HepG2 (cell line): ENCODE results near the gene TMEM107. TPM values are rescaled to one million over a fixed set of nuclear protein-coding genes. Genes with fewer than 3 reads are reported as not detected.

Experiments
- ETV5 ChIP-seq: IDR thresholded peaks from 2 replicates; pipeline ENCODE4 v1.6.1; 2018; ENCODE audit warnings: missing biosample characterization, missing genetic modification reagents, inconsistent platforms, borderline replicate concordance
- EZH2 ChIP-seq: conservative IDR thresholded peaks from 2 replicates; pipeline ENCODE4 v1.6.1; 2012; ENCODE audit warnings: mild to moderate bottlenecking, low read depth, low read length, moderate library complexity
- FLYWCH1 ChIP-seq: sonication (generic); formaldehyde crosslinking; IDR thresholded peaks from 2 replicates; pipeline ENCODE4 v1.8.1; 2023; ENCODE audit warnings: mild to moderate bottlenecking, missing genetic modification reagents
- FUBP1 ChIP-seq: sonication (generic); formaldehyde crosslinking; IDR thresholded peaks from 2 replicates; pipeline ENCODE4 v1.5.1; 2020; ENCODE audit warnings: missing genetic modification reagents, mild to moderate bottlenecking, borderline replicate concordance
- KAT7 ChIP-seq: IDR thresholded peaks from 2 replicates; pipeline ENCODE4 v1.6.1; 2018; ENCODE audit warnings: borderline replicate concordance, missing compliant biosample characterization
- MBD4 ChIP-seq: IDR thresholded peaks from 2 replicates; pipeline ENCODE4 v1.6.1; 2012; ENCODE audit warnings: low read length, inconsistent platforms, borderline replicate concordance
- MTF1 ChIP-seq: sonication (generic); formaldehyde crosslinking; IDR thresholded peaks from 2 replicates; pipeline ENCODE4 v1.5.0; 2020; ENCODE audit warnings: missing genetic modification reagents
- MYC ChIP-seq: sonication (generic); formaldehyde crosslinking; IDR thresholded peaks from 2 replicates; pipeline ENCODE4 v1.9.0; 2021; ENCODE audit warnings: missing genetic modification reagents, borderline replicate concordance
- NAIF1 ChIP-seq: sonication (generic); formaldehyde crosslinking; IDR thresholded peaks from 2 replicates; pipeline ENCODE4 v1.5.0; 2020; ENCODE audit warnings: mild to moderate bottlenecking, missing genetic modification reagents, borderline replicate concordance
- NR2C2 ChIP-seq: sonication (generic); formaldehyde crosslinking; IDR thresholded peaks from 2 replicates; pipeline ENCODE4 v1.4.0; 2020; ENCODE audit warnings: missing genetic modification reagents, mild to moderate bottlenecking, moderate library complexity, borderline replicate concordance
- RAD21 ChIP-seq: fragments of 450-650 bp; formaldehyde crosslinking; IDR thresholded peaks from 2 replicates; pipeline ENCODE4 v1.5.0; 2020; ENCODE audit warnings: mild to moderate bottlenecking
- RFX5 ChIP-seq: IDR thresholded peaks from 2 replicates; pipeline ENCODE4 v1.6.1; 2011; ENCODE audit warnings: low read depth, low read length, improper control_type of control experiment
- SNAPC5 ChIP-seq: sonication (generic); formaldehyde crosslinking; IDR thresholded peaks from 2 replicates; pipeline ENCODE4 v1.8.1; 2023; ENCODE audit warnings: mild to moderate bottlenecking, missing genetic modification reagents, borderline replicate concordance
- SP4 ChIP-seq: sonication (generic); formaldehyde crosslinking; IDR thresholded peaks from 2 replicates; pipeline ENCODE4 v1.8.1; 2023; ENCODE audit warnings: mild to moderate bottlenecking, missing genetic modification reagents
- ZKSCAN5 ChIP-seq: sonication (generic); formaldehyde crosslinking; IDR thresholded peaks from 2 replicates; pipeline ENCODE4 v1.5.1; 2020; ENCODE audit warnings: mild to moderate bottlenecking, missing genetic modification reagents
- ZNF24 ChIP-seq: fragments of 450-650 bp; IDR thresholded peaks from 2 replicates; pipeline ENCODE4 v1.6.1; 2017; ENCODE audit warnings: antibody characterized with exemption, mild to moderate bottlenecking
- ZNF317 ChIP-seq: sonication (generic); formaldehyde crosslinking; IDR thresholded peaks from 2 replicates; pipeline ENCODE4 v1.5.0; 2020; ENCODE audit warnings: mild to moderate bottlenecking, missing genetic modification reagents
- ZNF33B ChIP-seq: sonication (generic); formaldehyde crosslinking; IDR thresholded peaks from 2 replicates; pipeline ENCODE4 v1.5.1; 2020; ENCODE audit warnings: mild to moderate bottlenecking, missing genetic modification reagents
- ZNF460 ChIP-seq: sonication (generic); formaldehyde crosslinking; IDR thresholded peaks from 2 replicates; pipeline ENCODE4 v1.5.1; 2020; ENCODE audit warnings: missing genetic modification reagents, mild to moderate bottlenecking, borderline replicate concordance
- polyA plus RNA-seq, 8 experiments: library from polyadenylated mRNA; depleted of rRNA in 3 of 8; stranded (reverse) in 7 of 8; unstranded in 1 of 8; fragments of >200 nt; fragmentation: Illumina TruSeq in 4 of 8; extraction: Trizol in 4 of 8; gene quantifications; 2 replicates each; pipeline versions ENCODE4 v1.2.1 to v1.2.3, GENCODE V29; 2011 to 2016; ENCODE audit warnings: low read depth in 4 of 8, missing spikeins in 1 of 8, mixed read lengths in 1 of 8; ENCODE audit not compliant: insufficient read depth in 1 of 8
- total RNA-seq, 5 experiments: library from RNA; depleted of rRNA; stranded (reverse); fragments of >200 nt; fragmentation: Illumina TruSeq; extraction: Trizol; gene quantifications; 2 replicates each; pipeline ENCODE4 v1.2.3, GENCODE V29; 2016; ENCODE audit warnings: low read depth in 1 of 5
- TF ChIP-seq, protein P1 (sequence below): sonication (generic); formaldehyde crosslinking; conservative IDR thresholded peaks from 2 replicates; pipeline ENCODE4 v1.4.0; 2020; ENCODE audit warnings: mild to moderate bottlenecking, missing genetic modification reagents, moderate library complexity
- TF ChIP-seq, protein P2 (sequence below): sonication (generic); formaldehyde crosslinking; IDR thresholded peaks from 2 replicates; pipeline ENCODE4 v1.5.0; 2020; ENCODE audit warnings: mild to moderate bottlenecking, missing genetic modification reagents, borderline replicate concordance

TMEM107 gene
- total and polyA plus RNA-seq, 2 of the 13 experiments (the other 11 are each of a cell fraction or from before 2014, with no cell fraction given) = 7.2 to 15.3 TPM

DNA sequence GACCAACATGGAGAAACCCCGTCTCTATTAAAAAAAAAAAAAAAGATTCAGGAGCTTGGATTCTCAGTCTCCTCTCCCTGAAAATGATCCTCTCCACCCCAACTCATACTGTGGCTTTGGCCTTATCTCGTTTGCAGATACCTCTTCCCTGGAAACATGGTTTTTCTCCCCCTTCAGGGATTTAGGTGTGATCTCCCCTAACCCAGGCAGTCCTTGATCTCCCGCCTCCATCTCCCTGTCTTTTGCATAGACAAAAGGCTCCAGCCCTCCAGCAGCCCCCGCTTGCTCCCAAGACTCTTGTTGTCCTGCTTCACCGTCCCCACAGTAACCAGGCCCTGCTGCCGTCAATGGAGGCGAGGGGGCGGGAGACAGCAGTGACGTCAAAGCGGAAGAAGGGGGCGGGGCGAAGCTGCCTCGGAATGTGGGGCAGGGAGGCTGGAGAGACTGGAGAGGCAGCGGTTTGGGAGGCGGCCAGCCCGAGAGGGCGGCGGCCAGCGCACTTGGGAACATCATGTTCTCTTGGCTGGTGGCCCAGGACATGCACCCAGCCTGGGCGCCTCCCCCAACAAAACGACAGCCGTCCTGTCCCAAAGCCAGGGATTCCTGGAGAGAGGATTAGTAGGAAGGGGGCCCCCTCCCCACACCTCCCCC, 22.1 kb downstream of the TMEM107 start (continued):
- TF ChIP-seq, protein P1, sequence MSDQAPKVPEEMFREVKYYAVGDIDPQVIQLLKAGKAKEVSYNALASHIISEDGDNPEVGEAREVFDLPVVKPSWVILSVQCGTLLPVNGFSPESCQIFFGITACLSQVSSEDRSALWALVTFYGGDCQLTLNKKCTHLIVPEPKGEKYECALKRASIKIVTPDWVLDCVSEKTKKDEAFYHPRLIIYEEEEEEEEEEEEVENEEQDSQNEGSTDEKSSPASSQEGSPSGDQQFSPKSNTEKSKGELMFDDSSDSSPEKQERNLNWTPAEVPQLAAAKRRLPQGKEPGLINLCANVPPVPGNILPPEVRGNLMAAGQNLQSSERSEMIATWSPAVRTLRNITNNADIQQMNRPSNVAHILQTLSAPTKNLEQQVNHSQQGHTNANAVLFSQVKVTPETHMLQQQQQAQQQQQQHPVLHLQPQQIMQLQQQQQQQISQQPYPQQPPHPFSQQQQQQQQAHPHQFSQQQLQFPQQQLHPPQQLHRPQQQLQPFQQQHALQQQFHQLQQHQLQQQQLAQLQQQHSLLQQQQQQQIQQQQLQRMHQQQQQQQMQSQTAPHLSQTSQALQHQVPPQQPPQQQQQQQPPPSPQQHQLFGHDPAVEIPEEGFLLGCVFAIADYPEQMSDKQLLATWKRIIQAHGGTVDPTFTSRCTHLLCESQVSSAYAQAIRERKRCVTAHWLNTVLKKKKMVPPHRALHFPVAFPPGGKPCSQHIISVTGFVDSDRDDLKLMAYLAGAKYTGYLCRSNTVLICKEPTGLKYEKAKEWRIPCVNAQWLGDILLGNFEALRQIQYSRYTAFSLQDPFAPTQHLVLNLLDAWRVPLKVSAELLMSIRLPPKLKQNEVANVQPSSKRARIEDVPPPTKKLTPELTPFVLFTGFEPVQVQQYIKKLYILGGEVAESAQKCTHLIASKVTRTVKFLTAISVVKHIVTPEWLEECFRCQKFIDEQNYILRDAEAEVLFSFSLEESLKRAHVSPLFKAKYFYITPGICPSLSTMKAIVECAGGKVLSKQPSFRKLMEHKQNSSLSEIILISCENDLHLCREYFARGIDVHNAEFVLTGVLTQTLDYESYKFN (CRISPR knock-in tag) = peak; percentile 43; the same call in 1 of the 2 replicates
- no peak for TF ChIP-seq MBD4
- no peak for TF ChIP-seq ZNF24
- TF ChIP-seq RAD21 (CRISPR knock-in tag) = no peak
- TF ChIP-seq ETV5 (CRISPR knock-in tag) = peak; percentile 75; the same call in 1 of the 2 replicates
- no peak for TF ChIP-seq NAIF1 (CRISPR knock-in tag)
- no peak for TF ChIP-seq NR2C2 (CRISPR knock-in tag)
- no peak for TF ChIP-seq ZNF460 (CRISPR knock-in tag)
- TF ChIP-seq MTF1 (CRISPR knock-in tag) = no peak
- no peak; the same call in 1 of the 2 replicates for TF ChIP-seq MYC (CRISPR knock-in tag)
- TF ChIP-seq RFX5 = no peak
- no peak for TF ChIP-seq ZKSCAN5 (CRISPR knock-in tag)
- TF ChIP-seq FLYWCH1 = no peak
- TF ChIP-seq, protein P2, sequence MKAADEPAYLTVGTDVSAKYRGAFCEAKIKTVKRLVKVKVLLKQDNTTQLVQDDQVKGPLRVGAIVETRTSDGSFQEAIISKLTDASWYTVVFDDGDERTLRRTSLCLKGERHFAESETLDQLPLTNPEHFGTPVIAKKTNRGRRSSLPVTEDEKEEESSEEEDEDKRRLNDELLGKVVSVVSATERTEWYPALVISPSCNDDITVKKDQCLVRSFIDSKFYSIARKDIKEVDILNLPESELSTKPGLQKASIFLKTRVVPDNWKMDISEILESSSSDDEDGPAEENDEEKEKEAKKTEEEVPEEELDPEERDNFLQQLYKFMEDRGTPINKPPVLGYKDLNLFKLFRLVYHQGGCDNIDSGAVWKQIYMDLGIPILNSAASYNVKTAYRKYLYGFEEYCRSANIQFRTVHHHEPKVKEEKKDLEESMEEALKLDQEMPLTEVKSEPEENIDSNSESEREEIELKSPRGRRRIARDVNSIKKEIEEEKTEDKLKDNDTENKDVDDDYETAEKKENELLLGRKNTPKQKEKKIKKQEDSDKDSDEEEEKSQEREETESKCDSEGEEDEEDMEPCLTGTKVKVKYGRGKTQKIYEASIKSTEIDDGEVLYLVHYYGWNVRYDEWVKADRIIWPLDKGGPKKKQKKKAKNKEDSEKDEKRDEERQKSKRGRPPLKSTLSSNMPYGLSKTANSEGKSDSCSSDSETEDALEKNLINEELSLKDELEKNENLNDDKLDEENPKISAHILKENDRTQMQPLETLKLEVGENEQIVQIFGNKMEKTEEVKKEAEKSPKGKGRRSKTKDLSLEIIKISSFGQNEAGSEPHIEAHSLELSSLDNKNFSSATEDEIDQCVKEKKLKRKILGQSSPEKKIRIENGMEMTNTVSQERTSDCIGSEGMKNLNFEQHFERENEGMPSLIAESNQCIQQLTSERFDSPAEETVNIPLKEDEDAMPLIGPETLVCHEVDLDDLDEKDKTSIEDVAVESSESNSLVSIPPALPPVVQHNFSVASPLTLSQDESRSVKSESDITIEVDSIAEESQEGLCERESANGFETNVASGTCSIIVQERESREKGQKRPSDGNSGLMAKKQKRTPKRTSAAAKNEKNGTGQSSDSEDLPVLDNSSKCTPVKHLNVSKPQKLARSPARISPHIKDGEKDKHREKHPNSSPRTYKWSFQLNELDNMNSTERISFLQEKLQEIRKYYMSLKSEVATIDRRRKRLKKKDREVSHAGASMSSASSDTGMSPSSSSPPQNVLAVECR (CRISPR knock-in tag) = no peak; the same call in 1 of the 2 replicates
- peak; percentile 63 for TF ChIP-seq SP4
- TF ChIP-seq EZH2 = no peak
- TF ChIP-seq ZNF317 (CRISPR knock-in tag) = no peak
- TF ChIP-seq SNAPC5 (CRISPR knock-in tag) = no peak
- TF ChIP-seq ZNF33B (CRISPR knock-in tag) = no peak
- TF ChIP-seq KAT7 (CRISPR knock-in tag) = 0 out of 2 replicates have a peak, but pooled peaks have one; percentile 50
- no peak for TF ChIP-seq FUBP1
